K562 (cell line): ENCODE results near the gene RNF145. TPM values are rescaled to one million over a fixed set of nuclear protein-coding genes. Genes with fewer than 3 reads are reported as not detected.
A peak's percentile ranks its signal among the peaks of the same experiment; 100 is the strongest.

Source experiments
- CBFA2T3 ChIP-seq: fragments of 450-650 bp; IDR thresholded peaks from 2 replicates; pipeline ENCODE4 v1.6.1; 2017
- CCAR2 ChIP-seq: fragments of 200-400 bp; formaldehyde crosslinking; IDR thresholded peaks from 2 replicates; pipeline ENCODE4 v1.6.1; 2017; ENCODE audit warnings: mild to moderate bottlenecking, low read depth, low read length
- KLF13 ChIP-seq: fragments of 450-650 bp; IDR thresholded peaks from 2 replicates; pipeline ENCODE4 v1.6.1; 2016; ENCODE audit warnings: missing genetic modification characterization, low read depth, mild to moderate bottlenecking, missing compliant biosample characterization, moderate library complexity, borderline replicate concordance
- LEF1 ChIP-seq: fragments of 450-650 bp; IDR thresholded peaks from 2 replicates; pipeline ENCODE4 v1.6.1; 2016; ENCODE audit warnings: mild to moderate bottlenecking
- MAFF ChIP-seq: IDR thresholded peaks from 2 replicates; pipeline ENCODE4 v1.6.1; 2012; ENCODE audit warnings: low read length, improper control_type of control experiment
- MTA2 ChIP-seq: fragments of 450-650 bp; IDR thresholded peaks from 2 replicates; pipeline ENCODE4 v1.6.1; 2016; ENCODE audit warnings: low read depth
- NCOA4 ChIP-seq: fragments of 450-650 bp; IDR thresholded peaks from 2 replicates; pipeline ENCODE4 v1.6.1; 2018; ENCODE audit warnings: mild to moderate bottlenecking; ENCODE audit not compliant: partially characterized antibody
- NCOA6 ChIP-seq: fragments of 450-650 bp; IDR thresholded peaks from 2 replicates; pipeline ENCODE4 v1.6.1; 2017; ENCODE audit warnings: mild to moderate bottlenecking
- RBM17 ChIP-seq: fragments of 200-400 bp; formaldehyde crosslinking; IDR thresholded peaks from 2 replicates; pipeline ENCODE4 v1.6.1; 2017; ENCODE audit warnings: low read depth, mild to moderate bottlenecking, low read length, borderline replicate concordance
- SMAD2 ChIP-seq: fragments of 150-350 bp; IDR thresholded peaks from 2 replicates; pipeline ENCODE4 v1.6.1; 2014; ENCODE audit warnings: low read depth, mild to moderate bottlenecking, low read length
- SP2 ChIP-seq: IDR thresholded peaks from 2 replicates; pipeline ENCODE4 v1.6.1; 2011; ENCODE audit warnings: mild to moderate bottlenecking, low read depth, low read length, moderate library complexity; ENCODE audit not compliant: poor library complexity, severe bottlenecking; ENCODE audit errors: extremely low read depth
- ZBTB8A ChIP-seq: fragments of 450-650 bp; IDR thresholded peaks from 2 replicates; pipeline ENCODE4 v1.6.1; 2018; ENCODE audit warnings: mild to moderate bottlenecking, moderate library complexity; ENCODE audit not compliant: partially characterized antibody
- ZNF695 ChIP-seq: fragments of 450-650 bp; formaldehyde crosslinking; IDR thresholded peaks from 2 replicates; pipeline ENCODE4 v1.4.0; 2020; ENCODE audit warnings: mild to moderate bottlenecking, moderate library complexity
- polyA plus RNA-seq, 8 experiments: library from polyadenylated mRNA; depleted of rRNA in 4 of 8; stranded (reverse) in 5 of 8; unstranded in 3 of 8; fragments of >200 nt; fragmentation: Nextera tagmentation in 2 of 8; fragmentation: Illumina TruSeq in 1 of 8; extraction: Ambion mirVana in 2 of 8; extraction: Trizol in 1 of 8; gene quantifications; 2 replicates each; pipeline versions ENCODE4 v1.2.1 to v1.2.3, GENCODE V29; 2011 to 2014; ENCODE audit warnings: inconsistent platforms in 1 of 8, missing spikeins in 1 of 8
- total RNA-seq, 7 experiments: library from RNA; depleted of rRNA in 6 of 7; stranded (reverse); fragments of >200 nt in 6 of 7; fragmentation: Illumina TruSeq in 2 of 7; extraction: Trizol in 2 of 7; gene quantifications; 2 replicates each; pipeline versions ENCODE4 v1.2.1 to v1.2.3, GENCODE V29; 2011 to 2021; ENCODE audit warnings: low replicate concordance in 1 of 7
- TF ChIP-seq, protein P1 (sequence below): fragments of 450-650 bp; formaldehyde crosslinking; IDR thresholded peaks from 2 replicates; pipeline ENCODE4 v1.4.0; 2020; ENCODE audit warnings: mild to moderate bottlenecking, moderate library complexity
- TF ChIP-seq, protein P2 (sequence below): sonication (generic); formaldehyde crosslinking; IDR thresholded peaks from 2 replicates; pipeline ENCODE4 v1.8.1; 2022; ENCODE audit warnings: missing genetic modification reagents
- TF ChIP-seq, protein P3 (sequence below): fragments of 450-650 bp; IDR thresholded peaks from 2 replicates; pipeline ENCODE4 v1.6.1; 2017; ENCODE audit warnings: mild to moderate bottlenecking, moderate library complexity
- TF ChIP-seq, protein P4 (sequence below): fragments of 200-400 bp; formaldehyde crosslinking; IDR thresholded peaks from 2 replicates; pipeline ENCODE4 v1.6.1; 2017; ENCODE audit warnings: mild to moderate bottlenecking, low read depth, low read length, moderate library complexity
- TF ChIP-seq, protein P5 (sequence below), 2 experiments: fragments of 450-650 bp in 1 of 2; sonication (generic) in 1 of 2; formaldehyde crosslinking; conservative IDR thresholded peaks; 2 replicates each; pipeline versions ENCODE4 v1.4.0 to v1.8.1; 2020 to 2022; ENCODE audit warnings: mild to moderate bottlenecking in 1 of 2, missing genetic modification reagents in 1 of 2
- TF ChIP-seq, protein P6 (sequence below): fragments of 450-650 bp; IDR thresholded peaks from 2 replicates; pipeline ENCODE4 v1.6.1; 2018; ENCODE audit warnings: mild to moderate bottlenecking, low read depth; ENCODE audit not compliant: partially characterized antibody

The RNF145 gene
- total and polyA plus RNA-seq, 9 of the 15 experiments (the other 6 are each of a cell fraction or from before 2014, with no cell fraction given): 13.6 to 40.7 (median 25.4) TPM

DNA sequence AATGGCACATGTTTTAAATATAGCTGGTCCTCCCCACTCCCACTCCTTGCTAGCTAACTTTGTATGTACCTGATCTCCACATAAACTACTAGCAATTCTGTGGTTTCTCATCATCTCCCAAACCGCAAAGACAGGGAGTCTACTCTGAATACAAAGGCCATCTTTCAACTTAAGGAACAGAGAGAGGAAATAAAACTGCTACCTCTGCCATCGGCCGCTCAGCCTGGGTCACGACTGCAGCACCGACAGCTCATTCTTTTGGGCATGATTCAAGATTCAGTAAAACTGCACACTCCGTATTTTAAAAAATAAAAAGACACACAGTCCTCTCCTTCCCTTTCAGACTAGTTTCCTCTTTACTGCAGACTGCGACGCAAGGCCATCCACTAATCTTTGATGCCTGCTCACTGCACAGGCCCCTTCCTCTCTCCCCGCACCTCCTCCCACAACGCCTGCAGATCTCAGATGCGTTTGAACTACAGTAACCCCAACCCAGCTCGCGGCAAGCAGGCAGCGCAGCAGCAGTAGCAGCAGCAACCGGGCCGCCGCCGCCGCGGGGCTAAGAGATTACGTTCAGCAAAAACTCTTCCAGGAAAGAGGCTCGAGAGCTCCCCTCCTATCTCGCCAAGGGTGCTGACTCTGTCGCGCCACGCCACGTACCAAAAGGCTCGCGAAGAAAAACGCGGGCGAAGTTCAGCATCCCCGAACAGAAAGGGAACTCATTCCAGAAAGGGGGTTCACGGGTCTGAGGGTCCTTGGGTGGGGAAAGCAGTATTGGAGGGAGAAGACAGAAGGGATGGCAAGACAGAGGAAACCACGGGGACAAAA, 1.5 kb downstream of the RNF145 start (continued):
- TF ChIP-seq, protein P1, sequence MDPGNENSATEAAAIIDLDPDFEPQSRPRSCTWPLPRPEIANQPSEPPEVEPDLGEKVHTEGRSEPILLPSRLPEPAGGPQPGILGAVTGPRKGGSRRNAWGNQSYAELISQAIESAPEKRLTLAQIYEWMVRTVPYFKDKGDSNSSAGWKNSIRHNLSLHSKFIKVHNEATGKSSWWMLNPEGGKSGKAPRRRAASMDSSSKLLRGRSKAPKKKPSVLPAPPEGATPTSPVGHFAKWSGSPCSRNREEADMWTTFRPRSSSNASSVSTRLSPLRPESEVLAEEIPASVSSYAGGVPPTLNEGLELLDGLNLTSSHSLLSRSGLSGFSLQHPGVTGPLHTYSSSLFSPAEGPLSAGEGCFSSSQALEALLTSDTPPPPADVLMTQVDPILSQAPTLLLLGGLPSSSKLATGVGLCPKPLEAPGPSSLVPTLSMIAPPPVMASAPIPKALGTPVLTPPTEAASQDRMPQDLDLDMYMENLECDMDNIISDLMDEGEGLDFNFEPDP (CRISPR knock-in tag): no peak
- TF ChIP-seq RBM17 (no peak), KLF13 (tag) (no peak), MAFF (0 out of 2 replicates have a peak, but pooled peaks have one; percentile 5), CBFA2T3 (peak; percentile 91), ZNF695 (CRISPR knock-in tag) (no peak), SMAD2 (no peak), SP2 (no peak), CCAR2 (no peak), LEF1 (peak; percentile 78), ZBTB8A (no peak), NCOA6 (no peak), MTA2 (peak; percentile 59), NCOA4 (no peak)
- TF ChIP-seq, protein P2, sequence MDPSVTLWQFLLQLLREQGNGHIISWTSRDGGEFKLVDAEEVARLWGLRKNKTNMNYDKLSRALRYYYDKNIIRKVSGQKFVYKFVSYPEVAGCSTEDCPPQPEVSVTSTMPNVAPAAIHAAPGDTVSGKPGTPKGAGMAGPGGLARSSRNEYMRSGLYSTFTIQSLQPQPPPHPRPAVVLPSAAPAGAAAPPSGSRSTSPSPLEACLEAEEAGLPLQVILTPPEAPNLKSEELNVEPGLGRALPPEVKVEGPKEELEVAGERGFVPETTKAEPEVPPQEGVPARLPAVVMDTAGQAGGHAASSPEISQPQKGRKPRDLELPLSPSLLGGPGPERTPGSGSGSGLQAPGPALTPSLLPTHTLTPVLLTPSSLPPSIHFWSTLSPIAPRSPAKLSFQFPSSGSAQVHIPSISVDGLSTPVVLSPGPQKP: no peak
- TF ChIP-seq, protein P3, sequence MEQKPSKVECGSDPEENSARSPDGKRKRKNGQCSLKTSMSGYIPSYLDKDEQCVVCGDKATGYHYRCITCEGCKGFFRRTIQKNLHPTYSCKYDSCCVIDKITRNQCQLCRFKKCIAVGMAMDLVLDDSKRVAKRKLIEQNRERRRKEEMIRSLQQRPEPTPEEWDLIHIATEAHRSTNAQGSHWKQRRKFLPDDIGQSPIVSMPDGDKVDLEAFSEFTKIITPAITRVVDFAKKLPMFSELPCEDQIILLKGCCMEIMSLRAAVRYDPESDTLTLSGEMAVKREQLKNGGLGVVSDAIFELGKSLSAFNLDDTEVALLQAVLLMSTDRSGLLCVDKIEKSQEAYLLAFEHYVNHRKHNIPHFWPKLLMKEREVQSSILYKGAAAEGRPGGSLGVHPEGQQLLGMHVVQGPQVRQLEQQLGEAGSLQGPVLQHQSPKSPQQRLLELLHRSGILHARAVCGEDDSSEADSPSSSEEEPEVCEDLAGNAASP: no peak
- TF ChIP-seq, protein P4, sequence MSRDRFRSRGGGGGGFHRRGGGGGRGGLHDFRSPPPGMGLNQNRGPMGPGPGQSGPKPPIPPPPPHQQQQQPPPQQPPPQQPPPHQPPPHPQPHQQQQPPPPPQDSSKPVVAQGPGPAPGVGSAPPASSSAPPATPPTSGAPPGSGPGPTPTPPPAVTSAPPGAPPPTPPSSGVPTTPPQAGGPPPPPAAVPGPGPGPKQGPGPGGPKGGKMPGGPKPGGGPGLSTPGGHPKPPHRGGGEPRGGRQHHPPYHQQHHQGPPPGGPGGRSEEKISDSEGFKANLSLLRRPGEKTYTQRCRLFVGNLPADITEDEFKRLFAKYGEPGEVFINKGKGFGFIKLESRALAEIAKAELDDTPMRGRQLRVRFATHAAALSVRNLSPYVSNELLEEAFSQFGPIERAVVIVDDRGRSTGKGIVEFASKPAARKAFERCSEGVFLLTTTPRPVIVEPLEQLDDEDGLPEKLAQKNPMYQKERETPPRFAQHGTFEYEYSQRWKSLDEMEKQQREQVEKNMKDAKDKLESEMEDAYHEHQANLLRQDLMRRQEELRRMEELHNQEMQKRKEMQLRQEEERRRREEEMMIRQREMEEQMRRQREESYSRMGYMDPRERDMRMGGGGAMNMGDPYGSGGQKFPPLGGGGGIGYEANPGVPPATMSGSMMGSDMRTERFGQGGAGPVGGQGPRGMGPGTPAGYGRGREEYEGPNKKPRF: no peak
- TF ChIP-seq, protein P5, sequence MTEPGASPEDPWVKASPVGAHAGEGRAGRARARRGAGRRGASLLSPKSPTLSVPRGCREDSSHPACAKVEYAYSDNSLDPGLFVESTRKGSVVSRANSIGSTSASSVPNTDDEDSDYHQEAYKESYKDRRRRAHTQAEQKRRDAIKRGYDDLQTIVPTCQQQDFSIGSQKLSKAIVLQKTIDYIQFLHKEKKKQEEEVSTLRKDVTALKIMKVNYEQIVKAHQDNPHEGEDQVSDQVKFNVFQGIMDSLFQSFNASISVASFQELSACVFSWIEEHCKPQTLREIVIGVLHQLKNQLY (CRISPR knock-in tag; conservative IDR thresholded peaks at IDR 0.05): no peak
- TF ChIP-seq, protein P6, sequence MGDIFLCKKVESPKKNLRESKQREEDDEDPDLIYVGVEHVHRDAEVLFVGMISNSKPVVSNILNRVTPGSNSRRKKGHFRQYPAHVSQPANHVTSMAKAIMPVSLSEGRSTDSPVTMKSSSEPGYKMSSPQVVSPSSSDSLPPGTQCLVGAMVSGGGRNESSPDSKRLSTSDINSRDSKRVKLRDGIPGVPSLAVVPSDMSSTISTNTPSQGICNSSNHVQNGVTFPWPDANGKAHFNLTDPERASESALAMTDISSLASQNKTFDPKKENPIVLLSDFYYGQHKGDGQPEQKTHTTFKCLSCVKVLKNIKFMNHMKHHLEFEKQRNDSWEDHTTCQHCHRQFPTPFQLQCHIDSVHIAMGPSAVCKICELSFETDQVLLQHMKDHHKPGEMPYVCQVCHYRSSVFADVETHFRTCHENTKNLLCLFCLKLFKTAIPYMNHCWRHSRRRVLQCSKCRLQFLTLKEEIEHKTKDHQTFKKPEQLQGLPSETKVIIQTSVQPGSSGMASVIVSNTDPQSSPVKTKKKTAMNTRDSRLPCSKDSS: no peak
